Body of pancreas (tissue), 4 donors: Measurements from ENCODE around the gene MYL6B. TPM values are rescaled to one million over a fixed set of nuclear protein-coding genes. Genes with fewer than 3 reads are reported as not detected.
"Not testable (repeated sequence)": the region's sequence is repeated elsewhere in the genome, so short reads cannot be mapped to it uniquely, and the experiment has no call there.

Experiments
- ATAC-seq: fragments of 150-250 bp; one replicate; pipeline ENCODE4 v1.9.1; 2016
- DNase-seq, 4 donors: peaks; one replicate each; pipeline ENCODE4 v3.0.0-alpha.2; 2019
- H3K27ac ChIP-seq, 4 donors: fragments of 200-600 bp; sonication (generic); 1 replicate in 3 of 4; 2 replicates in 1 of 4; pipeline versions ENCODE4 v1.5.1 to v1.6.1; 2016 to 2019; ENCODE audit warnings: mild to moderate bottlenecking in 1 of 4, mixed read lengths in 1 of 4, moderate library complexity in 1 of 4
- H3K27me3 ChIP-seq, 2 donors: fragments of 200-600 bp; sonication (generic); one replicate each; pipeline ENCODE4 v1.6.0; 2016; ENCODE audit warnings: mild to moderate bottlenecking in 1 of 2
- H3K36me3 ChIP-seq, 2 donors: fragments of 200-600 bp; sonication (generic); replicated peaks in 1 of 2; 2 replicates each; pipeline ENCODE4 v1.5.1; 2016; ENCODE audit warnings: low read depth in 2 of 2; ENCODE audit not compliant: insufficient read depth in 1 of 2
- H3K4me1 ChIP-seq: fragments of 200-600 bp; sonication (generic); one replicate; pipeline ENCODE4 v1.6.0; 2016
- H3K4me3 ChIP-seq, 2 donors: fragments of 200-600 bp; sonication (generic); 1 replicate in 1 of 2; 2 replicates in 1 of 2; pipeline ENCODE4 v1.5.1; 2016 to 2019
- H3K9me3 ChIP-seq, 3 donors: fragments of 200-600 bp; sonication (generic); 1 replicate in 2 of 3; 2 replicates in 1 of 3; pipeline ENCODE4 v1.5.1; 2016
- POLR2A ChIP-seq, 3 donors: fragments of 450-650 bp; IDR thresholded peaks; one replicate each; pipeline ENCODE4 v1.6.1; 2016; ENCODE audit warnings: antibody characterized with exemption in 3 of 3, mild to moderate bottlenecking in 2 of 3
- WGBS, 2 donors: methylation state at CpG; one replicate each; pipeline ENCODE4 v1.1.5; 2017; 5-methylcytosine and 5-hydroxymethylcytosine counted together
- intact Hi-C: fragments of 100-400 bp; cut with DNase I; formaldehyde crosslinking; loops from one replicate; pipeline ENCODE4 v1.15.1; 2023
- total RNA-seq, 2 donors: library from RNA; depleted of rRNA; stranded (reverse); fragments of >200 nt; gene quantifications; one replicate each; pipeline ENCODE4 v1.1.0, GENCODE V29; 2016
- TF ChIP-seq, protein P1 (sequence below), 7 experiments: fragments of 450-650 bp in 4 of 7; fragments of 200-600 bp in 3 of 7; sonication (generic) in 3 of 7; IDR thresholded peaks; one replicate each; pipeline ENCODE4 v1.5.1; 2016 to 2019; ENCODE audit warnings: antibody characterized with exemption in 7 of 7

The MYL6B gene
- total RNA-seq, 2 donors from 2014 or later: 7.5 to 24.1 TPM

DNA sequence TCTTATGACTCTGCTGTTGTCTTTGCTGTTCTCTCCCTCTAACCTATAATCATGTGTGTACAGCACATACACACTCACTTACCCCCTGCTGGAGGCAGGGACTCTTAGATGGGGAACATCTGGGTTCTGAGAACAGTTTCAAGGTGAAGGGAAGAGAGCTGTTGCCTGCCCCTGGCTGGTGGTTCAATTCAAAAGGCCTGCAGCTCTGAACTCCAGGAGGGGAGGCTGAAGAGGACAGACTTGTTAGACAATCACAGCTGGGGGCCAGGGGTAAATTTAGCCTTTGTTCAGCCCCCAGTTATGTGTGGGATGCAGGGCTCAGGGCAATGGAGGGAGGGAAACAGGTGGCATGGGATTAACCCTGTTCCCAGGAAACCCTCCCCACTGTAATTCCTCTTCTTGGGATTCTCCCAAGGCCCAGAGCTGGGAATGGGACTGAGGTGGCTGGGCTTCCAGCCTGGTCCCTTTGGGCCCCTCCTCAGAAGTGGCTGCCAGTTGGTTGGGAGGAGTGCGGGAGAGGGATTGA lies 1.9 kb downstream of the MYL6B start:
- no peak for DNase-seq
- ATAC-seq: no peak
- Histone ChIP-seq H3K36me3 (no peaks in the 10 kb centered on the region), H3K9me3 (no peaks in the 10 kb centered on the region), H3K27ac (no peak overlapping the region), H3K4me3 (no peak overlapping the region), H3K4me1 (peaks cover 28% of the 10 kb centered on the region), H3K27me3 (no peaks in the 10 kb centered on the region)
- 91 to 92% methylated on average over 1 of the region's 1 CpG for WGBS, 2 donors
- intact Hi-C loops: no loop called here
- TF ChIP-seq, protein P1, sequence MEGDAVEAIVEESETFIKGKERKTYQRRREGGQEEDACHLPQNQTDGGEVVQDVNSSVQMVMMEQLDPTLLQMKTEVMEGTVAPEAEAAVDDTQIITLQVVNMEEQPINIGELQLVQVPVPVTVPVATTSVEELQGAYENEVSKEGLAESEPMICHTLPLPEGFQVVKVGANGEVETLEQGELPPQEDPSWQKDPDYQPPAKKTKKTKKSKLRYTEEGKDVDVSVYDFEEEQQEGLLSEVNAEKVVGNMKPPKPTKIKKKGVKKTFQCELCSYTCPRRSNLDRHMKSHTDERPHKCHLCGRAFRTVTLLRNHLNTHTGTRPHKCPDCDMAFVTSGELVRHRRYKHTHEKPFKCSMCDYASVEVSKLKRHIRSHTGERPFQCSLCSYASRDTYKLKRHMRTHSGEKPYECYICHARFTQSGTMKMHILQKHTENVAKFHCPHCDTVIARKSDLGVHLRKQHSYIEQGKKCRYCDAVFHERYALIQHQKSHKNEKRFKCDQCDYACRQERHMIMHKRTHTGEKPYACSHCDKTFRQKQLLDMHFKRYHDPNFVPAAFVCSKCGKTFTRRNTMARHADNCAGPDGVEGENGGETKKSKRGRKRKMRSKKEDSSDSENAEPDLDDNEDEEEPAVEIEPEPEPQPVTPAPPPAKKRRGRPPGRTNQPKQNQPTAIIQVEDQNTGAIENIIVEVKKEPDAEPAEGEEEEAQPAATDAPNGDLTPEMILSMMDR (IDR thresholded peaks at IDR 0.05): no peak
- no peak for TF ChIP-seq POLR2A (IDR thresholded peaks at IDR 0.05)

DNA sequence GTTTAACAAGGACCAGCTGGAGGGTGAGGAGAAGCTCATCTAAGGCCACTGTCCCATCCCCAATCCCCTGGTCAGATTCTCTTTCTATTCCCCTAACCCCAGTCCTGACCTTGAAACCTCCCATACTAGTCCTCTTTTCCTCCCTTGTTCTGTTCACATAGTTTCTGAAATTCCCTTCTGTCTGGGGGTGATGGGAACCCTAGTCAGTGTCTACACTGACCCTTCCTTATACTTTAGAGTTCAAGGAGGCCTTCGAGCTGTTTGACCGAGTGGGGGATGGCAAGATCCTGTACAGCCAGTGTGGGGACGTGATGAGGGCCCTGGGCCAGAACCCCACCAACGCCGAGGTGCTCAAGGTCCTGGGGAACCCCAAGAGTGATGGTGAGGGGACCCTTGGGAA lies 2.4 kb downstream of the MYL6B start:
- H3K4me1 ChIP-seq: peaks cover 33% of the 10 kb centered on the region
- TF ChIP-seq, protein P1 (IDR thresholded peaks at IDR 0.05): no peak
- TF ChIP-seq POLR2A (IDR thresholded peaks at IDR 0.05): no peak
- H3K27ac ChIP-seq: no peak overlapping the region
- no peak for DNase-seq
- WGBS, 2 donors: 80 to 85% methylated on average over 5 of the region's 5 CpGs
- intact Hi-C loops: no loop called here
- H3K27me3 ChIP-seq: no peaks in the 10 kb centered on the region
- no peaks in the 10 kb centered on the region for H3K36me3 ChIP-seq
- H3K4me3 ChIP-seq: no peak overlapping the region
- no peaks in the 10 kb centered on the region for H3K9me3 ChIP-seq
- no peak for ATAC-seq

DNA sequence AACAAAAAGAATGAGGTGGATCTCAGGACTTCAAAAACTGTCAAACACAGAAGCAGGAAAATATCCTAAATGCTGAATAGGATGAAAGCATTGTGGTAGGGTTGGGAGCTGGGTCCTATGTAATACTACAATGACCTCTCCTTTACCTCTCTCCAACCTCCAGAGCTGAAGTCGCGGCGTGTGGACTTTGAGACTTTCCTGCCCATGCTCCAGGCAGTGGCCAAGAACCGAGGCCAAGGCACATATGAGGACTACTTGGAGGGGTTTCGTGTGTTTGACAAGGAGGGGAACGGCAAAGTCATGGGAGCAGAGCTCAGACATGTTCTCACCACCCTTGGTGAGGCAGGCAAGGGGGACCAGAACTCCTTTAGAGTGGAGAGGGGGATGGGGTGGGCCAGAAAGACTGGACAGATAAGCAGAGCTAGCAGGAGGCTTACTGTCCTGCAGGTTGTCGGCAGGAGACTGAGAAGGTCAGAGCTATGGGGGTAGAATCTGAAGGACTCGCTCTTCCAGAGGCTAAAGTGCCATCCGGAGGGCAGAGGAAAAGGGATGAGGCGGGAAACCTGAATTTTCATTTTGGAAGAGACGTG lies 3.0 kb downstream of the MYL6B start:
- TF ChIP-seq POLR2A (IDR thresholded peaks at IDR 0.05): no peak
- TF ChIP-seq, protein P1 (IDR thresholded peaks at IDR 0.05): no peak
- Histone ChIP-seq H3K27ac (no peak overlapping the region), H3K27me3 (no peaks in the 10 kb centered on the region), H3K4me3 (no peak overlapping the region), H3K4me1 (peaks cover 38% of the 10 kb centered on the region), H3K9me3 (no peaks in the 10 kb centered on the region), H3K36me3 (no peaks in the 10 kb centered on the region)
- no peak for DNase-seq
- intact Hi-C loops: no loop called here
- no peak for ATAC-seq
- 64 to 71% methylated on average over 11 of the region's 11 CpGs for WGBS, 2 donors

DNA sequence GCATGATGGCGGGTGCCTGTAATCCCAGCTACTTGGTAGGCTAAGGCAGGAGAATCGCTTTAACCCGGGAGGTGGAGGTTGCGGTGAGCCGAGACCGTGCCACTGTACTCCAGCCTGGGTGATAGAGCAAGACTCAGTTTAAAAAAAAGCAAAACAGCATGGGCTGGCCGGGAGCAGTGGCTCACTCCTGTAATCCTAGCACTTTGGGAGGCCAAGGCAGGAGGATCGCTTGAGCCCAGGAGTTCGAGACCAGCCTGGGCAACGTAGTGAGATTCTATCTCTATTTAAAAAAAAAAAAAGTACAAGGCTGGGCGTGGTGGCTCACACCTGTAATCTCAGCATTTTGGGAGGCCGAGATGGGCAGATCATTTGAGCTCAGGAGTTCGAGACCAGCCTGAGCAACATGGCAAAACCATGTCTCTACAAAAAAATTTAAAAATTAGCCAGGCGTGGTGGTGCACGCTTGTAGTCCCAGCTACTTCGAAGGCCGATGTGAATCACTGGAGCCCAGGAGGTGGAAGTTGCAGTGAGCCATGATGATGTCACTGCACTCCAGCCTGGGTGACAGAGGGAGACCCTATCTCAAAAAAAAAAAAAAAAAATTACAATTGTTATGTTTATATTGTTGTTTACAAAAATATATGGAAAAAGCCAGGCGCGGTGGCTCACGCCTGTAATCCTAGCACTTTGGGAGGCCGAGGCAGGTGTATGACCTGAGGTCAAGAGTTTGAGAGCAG lies 4.2 kb downstream of the MYL6B start:
- DNase-seq, H3K36me3 ChIP-seq, intact Hi-C loops, H3K27me3 ChIP-seq, H3K9me3 ChIP-seq, H3K4me3 ChIP-seq, ATAC-seq: not testable (repeated sequence)
- Histone ChIP-seq H3K4me1 (peaks cover 45% of the 10 kb centered on the region), H3K27ac (peak overlapping the region; percentile 94 to 100 (median 98))
- 90 to 92% methylated on average over 21 of the region's 21 CpGs for WGBS, 2 donors

DNA sequence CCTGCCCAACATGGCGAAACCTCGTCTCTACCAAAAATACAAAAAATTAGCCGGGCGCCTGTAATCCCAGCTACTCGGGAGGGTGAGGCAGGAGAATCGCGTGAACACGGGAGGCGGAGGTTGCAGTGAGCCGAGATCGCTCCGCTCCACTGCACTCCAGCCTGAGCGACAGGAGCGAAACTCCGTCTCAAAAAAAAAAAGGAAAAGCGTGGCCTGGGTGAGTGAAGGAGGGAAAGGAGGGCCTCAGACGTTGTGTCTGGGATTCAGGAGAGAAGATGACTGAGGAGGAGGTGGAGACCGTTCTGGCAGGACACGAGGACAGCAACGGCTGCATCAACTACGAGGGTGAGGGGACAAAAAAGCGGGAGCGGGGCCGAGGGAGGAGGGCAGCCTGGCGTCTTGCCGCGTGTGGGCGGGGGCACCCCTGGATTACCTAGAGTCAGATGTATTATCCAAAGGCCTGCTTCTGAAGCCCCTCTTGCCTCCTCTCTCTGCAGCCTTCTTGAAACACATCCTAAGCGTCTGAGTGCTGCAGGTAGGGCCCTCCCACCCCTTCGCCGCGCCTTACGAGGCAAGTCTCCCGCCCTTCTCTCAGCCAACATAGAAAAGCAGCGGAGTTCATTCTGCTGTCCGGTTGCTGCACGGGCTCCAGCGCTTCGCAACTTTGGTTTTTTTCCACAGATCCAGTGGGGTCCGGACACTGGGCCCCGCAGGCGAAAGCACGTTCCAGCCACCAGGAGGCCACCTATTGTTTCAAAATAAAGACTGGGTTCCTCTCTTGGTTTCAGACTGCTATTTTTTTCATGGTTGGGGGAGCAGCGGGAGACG lies 5.0 kb downstream of the MYL6B start:
- intact Hi-C loops: no loop called here
- H3K4me3 ChIP-seq: peak overlapping the region; percentile 79 to 84
- peak; percentile 77 to 87 (median 80) for DNase-seq
- ATAC-seq: peak; percentile 71
- H3K36me3 ChIP-seq: peaks cover 8 to 10% of the 10 kb centered on the region in 2 donors
- no peaks in the 10 kb centered on the region for H3K9me3 ChIP-seq
- no peaks in the 10 kb centered on the region for H3K27me3 ChIP-seq
- TF ChIP-seq POLR2A (IDR thresholded peaks at IDR 0.05): no peak
- TF ChIP-seq, protein P1 (IDR thresholded peaks at IDR 0.05): peak; percentile 43 to 91 (median 83)
- 4 to 5% methylated on average over 35 to 45 of the region's 45 CpGs for WGBS, 2 donors
- peaks cover 48% of the 10 kb centered on the region for H3K4me1 ChIP-seq
- H3K27ac ChIP-seq: peak overlapping the region; percentile 94 to 100 (median 98)
